ENCODE measurements around the gene GPR157. TPM values are rescaled to one million over a fixed set of nuclear protein-coding genes. Genes with fewer than 3 reads are reported as not detected.
"Not testable (repeated sequence)": the region's sequence is repeated elsewhere in the genome, so short reads cannot be mapped to it uniquely, and the experiment has no call there.

GPR157 gene
- total RNA-seq, 1 donor from 2014 or later, result 4.9 TPM

DNA sequence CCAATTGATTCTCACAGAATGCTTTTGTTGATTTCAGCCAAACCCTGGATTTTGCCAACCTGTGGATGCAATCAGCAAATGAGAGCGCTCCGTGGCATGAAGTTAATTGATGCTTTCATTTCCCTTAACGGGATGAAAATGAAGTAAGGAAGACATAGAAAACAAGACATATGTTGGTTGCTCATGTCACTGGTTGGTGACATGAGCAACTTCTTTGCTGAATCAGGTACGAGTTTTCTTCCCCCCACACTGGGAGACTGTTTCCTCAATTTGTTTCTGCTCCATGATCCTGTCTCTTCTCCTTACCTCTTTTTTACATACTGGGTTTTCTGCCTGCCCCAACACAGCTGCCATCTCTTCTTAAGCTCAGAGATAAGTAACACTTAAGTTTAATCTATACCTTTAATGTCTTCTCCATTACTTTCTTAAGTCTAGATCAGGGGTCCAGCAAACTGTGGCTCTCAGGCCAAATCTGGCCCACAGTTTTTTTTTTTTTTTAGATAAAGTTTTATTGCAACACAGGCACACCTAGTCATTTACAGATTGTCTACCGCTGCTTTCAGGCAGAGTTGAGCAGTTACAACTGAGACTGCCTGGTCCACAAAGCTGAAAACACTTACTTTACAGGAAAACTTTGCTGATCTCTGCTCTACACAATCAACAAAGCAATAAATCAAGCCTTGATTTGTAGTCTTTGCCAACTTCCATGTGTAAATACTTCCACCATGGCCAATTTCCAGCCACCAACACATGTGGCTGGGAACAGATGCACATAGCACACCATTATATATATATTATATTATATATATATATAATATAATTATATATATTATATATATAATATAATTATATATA, 13.3 kb downstream of the GPR157 start:
- no peak for DNase-seq

- no peak for DNase-seq
These were observed 15.7 kb downstream of the GPR157 start for GRCh38 chr1:9112961-9113880.

- no peak for DNase-seq
These were observed 16.9 kb downstream of the GPR157 start for GRCh38 chr1:9111957-9112356.

GRCh38 chr1:9111357-9111691, 17.6 kb downstream of the GPR157 start:
- DNase-seq, result no peak

- DNase-seq, result peak; percentile 92
These were observed 18.1 kb downstream of the GPR157 start for GRCh38 chr1:9110669-9111356.

DNA sequence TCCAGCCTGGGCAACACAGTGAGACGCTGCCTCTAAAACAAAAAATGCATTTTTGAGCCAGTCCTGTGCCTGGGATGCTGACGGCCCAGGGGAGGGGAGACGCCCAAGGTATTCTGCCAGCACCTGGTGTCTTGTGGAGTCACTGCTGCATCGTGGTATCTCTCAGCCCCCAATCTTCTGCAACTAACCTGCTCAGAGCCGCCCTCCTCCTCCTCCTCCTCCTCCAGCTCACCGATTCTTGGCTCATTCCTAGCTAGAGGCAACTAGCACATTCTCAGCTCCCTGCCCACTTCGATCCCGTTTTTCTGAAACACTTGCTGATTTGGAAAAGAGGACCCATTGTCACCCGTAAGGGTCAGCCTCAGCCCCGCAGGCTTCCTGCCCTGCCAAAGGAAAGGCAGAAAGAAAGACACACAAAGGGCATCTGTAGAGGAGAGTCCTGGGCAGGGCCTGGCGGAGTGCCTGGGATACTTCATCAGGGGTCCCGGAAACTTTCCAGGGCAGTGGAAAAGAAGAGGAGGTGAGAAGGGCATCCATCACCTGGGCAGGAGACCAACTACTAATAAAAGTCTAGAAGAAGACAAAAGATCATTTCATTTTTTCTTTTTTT, 20.7 kb downstream of the GPR157 start:
- DNase-seq, result no peak

DNA sequence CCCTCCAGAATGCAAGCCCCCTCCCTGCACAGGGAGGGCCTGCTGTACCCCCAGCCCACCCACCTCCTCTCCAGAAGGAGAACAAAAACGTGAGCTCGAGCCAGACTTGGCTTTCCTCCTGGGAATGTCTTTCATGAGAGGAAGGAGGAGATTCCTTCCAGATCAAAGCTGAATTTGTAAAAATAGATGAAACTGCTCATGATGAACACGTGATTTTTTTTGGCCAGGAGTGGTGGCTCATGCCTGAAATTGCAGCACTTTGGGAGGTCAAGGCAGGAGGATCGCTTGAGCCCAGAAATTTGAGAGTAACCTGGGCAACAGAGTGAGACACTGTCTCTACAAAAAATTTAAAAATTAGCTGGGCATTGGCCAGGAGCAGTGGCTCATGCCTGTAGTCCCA, 21.8 kb downstream of the GPR157 start:
- DNase-seq, result no peak

DNA sequence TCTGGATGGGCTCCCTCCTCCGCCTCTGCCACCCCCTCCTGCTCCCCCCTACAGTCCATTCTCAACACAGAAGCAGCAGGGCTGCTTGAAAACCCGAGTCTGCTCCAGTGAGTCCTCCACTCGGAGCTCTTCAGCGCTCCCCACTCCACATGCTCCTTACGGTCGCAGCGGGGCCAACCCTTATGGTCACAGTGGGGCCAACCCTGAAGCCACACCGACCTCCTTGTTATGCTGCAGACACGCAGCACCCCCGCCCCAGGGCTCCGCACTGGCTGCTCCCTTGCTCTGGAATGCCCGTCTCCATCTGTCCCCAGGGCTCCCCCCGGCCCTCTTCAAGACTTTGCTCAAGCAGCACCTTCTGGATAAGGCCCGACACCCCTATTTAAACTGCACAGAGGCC, 22.6 kb downstream of the GPR157 start:
- no peak for DNase-seq

GRCh38 chr1:9105336-9105867, 23.5 kb downstream of the GPR157 start:
- no peak for DNase-seq

DNA sequence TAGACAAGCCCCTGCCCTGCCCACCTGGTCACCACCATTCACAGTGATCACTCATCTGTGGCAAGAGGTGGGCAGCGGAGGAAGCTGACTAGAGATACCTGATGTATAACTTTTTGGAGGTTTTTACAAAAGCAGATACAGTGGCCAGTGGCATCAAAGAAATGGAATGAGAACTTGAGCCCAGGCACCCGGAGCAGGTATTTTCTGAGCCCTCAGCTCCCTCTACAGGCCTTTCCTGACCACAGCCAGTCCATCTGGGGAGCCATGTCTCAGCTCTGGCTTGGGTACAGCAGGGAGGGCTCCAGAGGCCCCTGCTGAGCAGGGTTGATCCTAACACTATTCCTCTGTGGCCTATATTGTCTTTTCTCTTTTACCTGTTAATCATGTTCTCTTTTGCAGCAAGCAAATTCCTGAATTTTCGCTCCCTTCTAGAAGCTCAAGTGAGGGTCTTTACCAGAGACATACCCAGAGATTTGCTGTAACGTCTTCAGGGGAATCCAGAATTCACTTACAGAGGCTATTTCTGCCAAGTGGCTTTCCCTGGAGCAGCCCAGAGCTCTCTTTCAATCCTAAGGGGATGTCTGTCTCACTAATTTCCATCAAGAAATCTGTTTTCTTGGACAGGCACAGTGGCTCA, 27.3 kb downstream of the GPR157 start:
- peak; percentile 72 for DNase-seq

DNA sequence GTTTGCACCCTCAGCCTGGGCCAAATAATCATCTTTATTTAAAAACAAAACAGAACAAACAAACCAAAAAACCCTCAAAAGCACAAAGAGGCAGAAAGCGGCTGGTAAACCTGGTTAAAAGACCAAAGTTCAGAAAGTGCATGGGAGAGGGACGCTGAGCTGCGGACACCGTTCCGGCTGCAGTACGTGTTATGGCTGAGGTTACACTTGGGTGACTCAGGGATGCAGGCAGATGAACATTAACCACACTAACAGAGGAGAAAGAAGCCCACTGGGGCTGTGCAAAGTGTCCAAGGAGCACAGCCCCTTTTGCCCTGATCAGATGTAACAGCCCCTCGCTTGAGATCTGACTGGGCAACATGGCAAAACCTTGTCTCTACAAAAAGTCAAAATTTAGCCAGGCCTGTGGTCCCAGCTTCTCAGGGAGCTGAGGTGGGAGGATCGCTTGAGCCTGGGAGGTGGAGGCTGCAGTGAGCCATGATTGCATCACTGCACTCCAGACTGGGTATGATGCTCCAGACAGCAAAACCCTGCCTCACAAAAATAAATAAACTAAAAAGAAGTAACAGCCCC, 28.3 kb downstream of the GPR157 start:
- no peak for DNase-seq

GRCh38 chr1:9099555-9099954, 29.3 kb downstream of the GPR157 start:
- DNase-seq, result no peak

- DNase-seq, result no peak
These were observed 30.8 kb downstream of the GPR157 start for GRCh38 chr1:9097947-9098705.

GRCh38 chr1:9095818-9096217, 33.1 kb downstream of the GPR157 start:
- no peak for DNase-seq

GRCh38 chr1:9093996-9094595, 34.8 kb downstream of the GPR157 start:
- not testable (repeated sequence) for DNase-seq

DNA sequence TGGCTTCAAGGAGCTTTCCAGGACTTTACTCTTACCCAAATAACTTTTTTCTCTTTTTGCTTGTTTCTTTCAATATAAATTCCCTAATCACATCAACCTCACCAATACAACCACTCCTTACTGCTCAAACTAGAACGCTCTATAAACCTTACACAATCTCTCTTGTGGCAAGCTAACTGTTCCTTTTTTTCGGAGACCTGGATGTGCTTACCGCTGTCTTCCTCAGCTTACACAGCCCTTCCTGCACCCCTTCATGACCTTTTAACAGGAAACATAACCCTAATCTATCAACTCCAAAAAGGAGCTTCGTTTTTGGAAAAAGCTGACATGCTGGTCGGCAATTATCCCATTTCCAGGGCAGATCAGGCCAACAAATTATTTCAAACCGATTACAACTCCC, 35.3 kb downstream of the GPR157 start:
- DNase-seq, result no peak

DNA sequence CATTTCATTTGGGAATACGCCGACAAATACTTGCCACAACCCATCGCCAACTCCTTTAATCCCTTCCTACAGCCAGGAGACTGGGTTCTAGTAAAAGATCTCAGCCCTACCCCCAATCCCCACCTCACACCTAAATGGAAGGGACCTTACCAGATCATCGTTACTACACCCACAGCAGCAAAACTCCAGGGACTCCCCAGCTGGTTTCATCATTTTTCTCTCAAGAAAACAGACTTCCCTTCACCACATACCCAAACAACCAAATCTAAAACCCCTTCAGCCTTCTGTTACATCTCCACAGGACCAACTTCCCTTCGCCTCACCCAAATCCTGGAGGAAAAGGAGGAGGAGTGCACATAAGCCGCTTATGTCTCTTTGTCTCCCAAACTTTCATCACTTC, 35.8 kb downstream of the GPR157 start:
- no peak for DNase-seq

GRCh38 chr1:9088807-9089206, 40.1 kb downstream of the GPR157 start:
- no peak for DNase-seq

DNA sequence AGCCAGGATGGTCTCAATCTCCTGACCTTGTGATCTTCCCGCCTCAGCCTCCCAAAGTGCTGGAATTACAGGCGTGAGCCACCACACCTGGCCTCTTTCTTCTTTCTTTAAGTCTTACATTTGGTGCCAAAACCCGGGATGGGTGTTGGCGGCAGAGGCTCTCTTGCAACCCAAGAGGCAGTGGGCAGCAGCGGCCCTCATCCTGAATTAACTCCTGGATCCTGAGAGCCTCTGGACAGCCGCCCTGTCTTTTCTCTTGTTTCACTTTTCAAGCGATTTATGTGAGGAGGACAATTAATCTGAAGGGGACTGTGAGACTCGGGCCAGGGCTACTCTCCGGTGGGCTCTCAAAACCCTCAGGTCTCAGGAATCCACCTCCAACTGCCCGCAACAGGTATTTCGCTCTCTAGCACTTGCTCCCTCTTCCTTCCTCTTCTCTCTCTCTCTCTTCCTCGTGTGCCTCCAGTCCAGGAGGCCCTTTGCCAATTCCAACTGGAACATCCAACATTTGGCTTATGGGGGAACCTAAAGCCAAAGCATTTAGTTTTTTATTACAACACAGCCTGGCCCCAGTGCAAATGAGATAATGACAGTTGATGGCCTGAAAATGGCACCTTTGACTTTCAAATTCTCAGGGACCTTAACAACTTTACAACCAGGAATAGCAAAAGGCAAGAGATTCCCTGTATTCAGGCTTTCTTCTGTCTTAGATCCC, 41.3 kb downstream of the GPR157 start:
- DNase-seq, result no peak
